GM18870 (cell line): ENCODE measurements around the gene MRTFB.
"Not testable (repeated sequence)": the region's sequence is repeated elsewhere in the genome, so short reads cannot be mapped to it uniquely, and the experiment has no call there.

Experiments
- ATAC-seq: cut with Tn5 transposase; IDR thresholded peaks from one replicate; pipeline ENCODE4 v1.9.1; 2021; ENCODE audit warnings: moderate library complexity; ENCODE audit not compliant: unreplicated experiment

The MRTFB gene

GRCh38 chr16:14182999-14183398 lies 111.9 kb downstream of the MRTFB start:
- no peak for ATAC-seq

- not testable (repeated sequence) for ATAC-seq
Measured at GRCh38 chr16:14183962-14184361, 112.8 kb downstream of the MRTFB start.

- ATAC-seq, result no peak
Measured at GRCh38 chr16:14186007-14186794, 115.1 kb downstream of the MRTFB start.

GRCh38 chr16:14186795-14187221 lies 115.7 kb downstream of the MRTFB start:
- ATAC-seq, result no peak

- no peak for ATAC-seq
Measured at GRCh38 chr16:14187517-14188338, 116.6 kb downstream of the MRTFB start.

GRCh38 chr16:14193316-14193871 lies 122.3 kb downstream of the MRTFB start:
- ATAC-seq, result peak; percentile 72

- ATAC-seq, result no peak
Measured at GRCh38 chr16:14194721-14195120, 123.6 kb downstream of the MRTFB start.

GRCh38 chr16:14196011-14196410 lies 124.9 kb downstream of the MRTFB start:
- ATAC-seq, result no peak

- ATAC-seq, result no peak
Measured at GRCh38 chr16:14196539-14196938, 125.4 kb downstream of the MRTFB start.

- no peak for ATAC-seq
Measured at GRCh38 chr16:14198012-14198411, 126.9 kb downstream of the MRTFB start.

GRCh38 chr16:14198572-14198971 lies 127.5 kb downstream of the MRTFB start:
- ATAC-seq, result no peak

GRCh38 chr16:14199199-14199598 lies 128.1 kb downstream of the MRTFB start:
- no peak for ATAC-seq

- no peak for ATAC-seq
Measured at GRCh38 chr16:14199624-14200023, 128.5 kb downstream of the MRTFB start.

- no peak for ATAC-seq
Measured at GRCh38 chr16:14202095-14202494, 131.0 kb downstream of the MRTFB start.

- ATAC-seq, result no peak
Measured at GRCh38 chr16:14202697-14203096, 131.6 kb downstream of the MRTFB start.

- ATAC-seq, result no peak
Measured at GRCh38 chr16:14203166-14203565, 132.0 kb downstream of the MRTFB start.

- no peak for ATAC-seq
Measured at GRCh38 chr16:14205666-14206065, 134.5 kb downstream of the MRTFB start.

GRCh38 chr16:14211856-14212543 lies 140.9 kb downstream of the MRTFB start:
- no peak for ATAC-seq

- ATAC-seq, result no peak
Measured at GRCh38 chr16:14215941-14216340, 144.8 kb downstream of the MRTFB start.

GRCh38 chr16:14219983-14220382 lies 148.9 kb downstream of the MRTFB start:
- no peak for ATAC-seq

GRCh38 chr16:14223632-14224031 lies 152.5 kb downstream of the MRTFB start:
- ATAC-seq, result no peak
